ENCODE data around the gene CD3G. TPM values are rescaled to one million over a fixed set of nuclear protein-coding genes. Genes with fewer than 3 reads are reported as not detected.
A peak's percentile ranks its signal among the peaks of the same experiment; 100 is the strongest.

The CD3G gene
- total RNA-seq, 2 donors from 2014 or later: not detected

- Histone ChIP-seq H3K27ac (ENCODE audit: low read depth, low read length) (no peak overlapping the region), H3K9ac (ENCODE audit: extremely low read depth, low read length, poor library complexity, severe bottlenecking) (no peak overlapping the region), H3K27me3 (ENCODE audit: control insufficient read depth, insufficient read depth, low read length, poor library complexity, severe bottlenecking) (no peaks in the 10 kb centered on the region), H3K4me1 (ENCODE audit: control insufficient read depth, insufficient read depth, low read length) (no peaks in the 10 kb centered on the region), H3K36me3 (ENCODE audit: control insufficient read depth, insufficient read depth, low read length) (peaks cover 93% of the 10 kb centered on the region), H3K9me3 (ENCODE audit: control insufficient read depth, low read length) (no peaks in the 10 kb centered on the region), H3K4me3 (ENCODE audit: low read length) (no peak overlapping the region)
- Mint-ChIP-seq H3K9me3 (no peaks in the 10 kb centered on the region), H3K27me3 (ENCODE audit: insufficient read depth) (no peaks in the 10 kb centered on the region), H3K36me3 (ENCODE audit: low read depth) (peaks cover 77% of the 10 kb centered on the region), H3K4me3 (no peak overlapping the region), H3K27ac (no peak overlapping the region), H3K4me1 (no peaks in the 10 kb centered on the region)
- WGBS, 2 experiments (ENCODE audit: insufficient coverage in 1 of 2, insufficient read length in 1 of 2): 83 to 91% methylated on average over 2 to 4 of the region's 4 CpGs
- peak; percentile 57 for DNase-seq
- no peak for TF ChIP-seq CTCF (conservative IDR thresholded peaks at IDR 0.05)
Measured at GRCh38 chr11:118370774-118371173, 26.6 kb downstream of the CD3G start.

- Mint-ChIP-seq H3K27ac (no peak overlapping the region), H3K4me3 (no peak overlapping the region), H3K4me1 (no peaks in the 10 kb centered on the region), H3K36me3 (ENCODE audit: low read depth) (peaks cover 79% of the 10 kb centered on the region), H3K9me3 (no peaks in the 10 kb centered on the region), H3K27me3 (ENCODE audit: insufficient read depth) (no peaks in the 10 kb centered on the region)
- Histone ChIP-seq H3K27ac (ENCODE audit: low read depth, low read length) (no peak overlapping the region), H3K27me3 (ENCODE audit: control insufficient read depth, insufficient read depth, low read length, poor library complexity, severe bottlenecking) (no peaks in the 10 kb centered on the region), H3K4me3 (ENCODE audit: low read length) (no peak overlapping the region), H3K4me1 (ENCODE audit: control insufficient read depth, insufficient read depth, low read length) (no peaks in the 10 kb centered on the region), H3K9me3 (ENCODE audit: control insufficient read depth, low read length) (no peaks in the 10 kb centered on the region), H3K36me3 (ENCODE audit: control insufficient read depth, insufficient read depth, low read length) (peaks cover 87% of the 10 kb centered on the region), H3K9ac (ENCODE audit: extremely low read depth, low read length, poor library complexity, severe bottlenecking) (no peak overlapping the region)
- TF ChIP-seq CTCF (conservative IDR thresholded peaks at IDR 0.05): no peak
- no peak for DNase-seq
- WGBS, 2 experiments (ENCODE audit: insufficient coverage in 1 of 2, insufficient read length in 1 of 2): 96 to 100% methylated on average over 2 of the region's 2 CpGs
Measured at GRCh38 chr11:118373263-118373662, 29.1 kb downstream of the CD3G start.

- Histone ChIP-seq H3K4me3 (ENCODE audit: low read length) (no peak overlapping the region), H3K36me3 (ENCODE audit: control insufficient read depth, insufficient read depth, low read length) (peaks cover 87% of the 10 kb centered on the region), H3K4me1 (ENCODE audit: control insufficient read depth, insufficient read depth, low read length) (no peaks in the 10 kb centered on the region), H3K27ac (ENCODE audit: low read depth, low read length) (no peak overlapping the region), H3K9me3 (ENCODE audit: control insufficient read depth, low read length) (no peaks in the 10 kb centered on the region), H3K9ac (ENCODE audit: extremely low read depth, low read length, poor library complexity, severe bottlenecking) (no peak overlapping the region), H3K27me3 (ENCODE audit: control insufficient read depth, insufficient read depth, low read length, poor library complexity, severe bottlenecking) (no peaks in the 10 kb centered on the region)
- WGBS, 2 experiments (ENCODE audit: insufficient coverage in 1 of 2, insufficient read length in 1 of 2): 91 to 95% methylated on average over 3 to 5 of the region's 5 CpGs
- no peak for TF ChIP-seq CTCF (conservative IDR thresholded peaks at IDR 0.05)
- H3K9me3 Mint-ChIP-seq: no peaks in the 10 kb centered on the region
- no peak overlapping the region for H3K4me3 Mint-ChIP-seq
- DNase-seq: no peak
- no peaks in the 10 kb centered on the region for H3K4me1 Mint-ChIP-seq
- H3K27me3 Mint-ChIP-seq (ENCODE audit: insufficient read depth): no peaks in the 10 kb centered on the region
- H3K36me3 Mint-ChIP-seq (ENCODE audit: low read depth): peaks cover 73% of the 10 kb centered on the region
- H3K27ac Mint-ChIP-seq: no peak overlapping the region
Measured at GRCh38 chr11:118373871-118374270, 29.7 kb downstream of the CD3G start.

Measured in endodermal cell (in vitro differentiated cells).